Esophagus squamous epithelium (tissue), 4 donors: ENCODE results near the gene RIPOR2.

ENCODE experiments used
- POLR2A ChIP-seq, 4 donors: fragments of 450-650 bp; IDR thresholded peaks; one replicate each; pipeline ENCODE4 v1.6.1; 2017; ENCODE audit warnings: antibody characterized with exemption in 4 of 4, mild to moderate bottlenecking in 4 of 4, moderate library complexity in 3 of 4
- TF ChIP-seq, protein P1 (sequence below), 6 experiments: fragments of 450-650 bp in 4 of 6; fragments of 200-600 bp in 2 of 6; sonication (generic) in 2 of 6; IDR thresholded peaks; one replicate each; pipeline ENCODE4 v1.5.1; 2016 to 2019; ENCODE audit warnings: antibody characterized with exemption in 6 of 6, mild to moderate bottlenecking in 4 of 6, moderate library complexity in 4 of 6

DNA sequence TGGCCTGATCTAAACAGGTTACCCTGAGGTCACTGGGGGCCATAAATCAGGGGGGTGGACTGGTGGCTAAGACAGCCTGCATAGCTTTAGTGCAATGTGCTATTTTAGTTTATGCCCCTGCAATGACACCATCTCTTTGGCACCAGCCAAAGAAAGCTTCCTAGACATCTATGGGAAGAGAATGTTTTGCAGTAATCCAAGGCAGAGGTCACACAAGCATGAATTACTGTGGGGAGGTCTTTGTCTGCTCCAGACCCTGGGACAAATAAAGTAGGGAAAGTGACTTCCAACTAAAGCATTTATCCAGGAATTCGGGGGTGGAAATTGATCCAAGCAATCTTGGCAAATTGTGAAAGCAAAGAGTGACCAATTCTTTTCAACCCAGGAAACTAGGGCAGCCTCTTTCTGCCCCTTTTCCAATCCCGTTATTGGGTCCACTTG, 5.3 kb downstream of the RIPOR2 start:
- TF ChIP-seq, protein P1, sequence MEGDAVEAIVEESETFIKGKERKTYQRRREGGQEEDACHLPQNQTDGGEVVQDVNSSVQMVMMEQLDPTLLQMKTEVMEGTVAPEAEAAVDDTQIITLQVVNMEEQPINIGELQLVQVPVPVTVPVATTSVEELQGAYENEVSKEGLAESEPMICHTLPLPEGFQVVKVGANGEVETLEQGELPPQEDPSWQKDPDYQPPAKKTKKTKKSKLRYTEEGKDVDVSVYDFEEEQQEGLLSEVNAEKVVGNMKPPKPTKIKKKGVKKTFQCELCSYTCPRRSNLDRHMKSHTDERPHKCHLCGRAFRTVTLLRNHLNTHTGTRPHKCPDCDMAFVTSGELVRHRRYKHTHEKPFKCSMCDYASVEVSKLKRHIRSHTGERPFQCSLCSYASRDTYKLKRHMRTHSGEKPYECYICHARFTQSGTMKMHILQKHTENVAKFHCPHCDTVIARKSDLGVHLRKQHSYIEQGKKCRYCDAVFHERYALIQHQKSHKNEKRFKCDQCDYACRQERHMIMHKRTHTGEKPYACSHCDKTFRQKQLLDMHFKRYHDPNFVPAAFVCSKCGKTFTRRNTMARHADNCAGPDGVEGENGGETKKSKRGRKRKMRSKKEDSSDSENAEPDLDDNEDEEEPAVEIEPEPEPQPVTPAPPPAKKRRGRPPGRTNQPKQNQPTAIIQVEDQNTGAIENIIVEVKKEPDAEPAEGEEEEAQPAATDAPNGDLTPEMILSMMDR (IDR thresholded peaks at IDR 0.05): no peak
- TF ChIP-seq POLR2A (IDR thresholded peaks at IDR 0.05): no peak
